DOHH2 (cell line): ENCODE results near the gene RANBP1.

ENCODE experiments used
- H3F3A ChIP-seq: fragments of 200-600 bp; sonication (generic), shearing (Covaris generic); 2 replicates; pipeline ENCODE4 v1.6.0; 2016; ENCODE audit warnings: antibody characterized with exemption, mild to moderate bottlenecking; ENCODE audit not compliant: control insufficient read depth, insufficient read depth
- H3K27ac ChIP-seq: fragments of 200-600 bp; sonication (generic); 2 replicates; pipeline ENCODE4 v1.5.1; 2014; ENCODE audit warnings: low read depth, mild to moderate bottlenecking, low read length, moderate library complexity
- H3K27me3 ChIP-seq: fragments of 200-600 bp; sonication (generic); 2 replicates; pipeline ENCODE4 v1.6.1; 2014; ENCODE audit warnings: mild to moderate bottlenecking, low read length, mixed read lengths; ENCODE audit not compliant: control insufficient read depth
- H3K36me3 ChIP-seq: fragments of 200-600 bp; sonication (generic); 2 replicates; pipeline ENCODE4 v1.6.1; 2014; ENCODE audit warnings: mild to moderate bottlenecking, low read length, moderate library complexity, mixed read lengths; ENCODE audit not compliant: control insufficient read depth
- H3K4me1 ChIP-seq: fragments of 200-600 bp; sonication (generic); 2 replicates; pipeline ENCODE4 v1.6.1; 2014; ENCODE audit warnings: mild to moderate bottlenecking, low read length, mixed read lengths; ENCODE audit not compliant: control insufficient read depth
- H3K4me2 ChIP-seq: fragments of 200-600 bp; sonication (generic); 2 replicates; pipeline ENCODE4 v1.6.0; 2014; ENCODE audit warnings: mild to moderate bottlenecking, low read length, moderate library complexity
- H3K4me3 ChIP-seq: fragments of 200-600 bp; sonication (generic); 2 replicates; pipeline ENCODE4 v1.5.1; 2014; ENCODE audit warnings: mild to moderate bottlenecking, low read length, mixed read lengths
- H3K79me2 ChIP-seq: fragments of 200-600 bp; sonication (generic); 2 replicates; pipeline ENCODE4 v1.6.1; 2014; ENCODE audit warnings: mild to moderate bottlenecking, low read length, mixed read lengths; ENCODE audit not compliant: control insufficient read depth
- H3K9me2 ChIP-seq: fragments of 200-600 bp; sonication (generic); replicated peaks from 2 replicates; pipeline ENCODE4 v1.6.1; 2014; ENCODE audit warnings: mild to moderate bottlenecking, low read length, mixed read lengths; ENCODE audit not compliant: control insufficient read depth
- H3K9me3 ChIP-seq: fragments of 200-600 bp; sonication (generic); 2 replicates; pipeline ENCODE4 v1.6.1; 2014; ENCODE audit warnings: antibody characterized with exemption, low read length, mixed read lengths; ENCODE audit not compliant: control insufficient read depth, insufficient read depth
- H4K20me1 ChIP-seq: fragments of 200-600 bp; sonication (generic); 2 replicates; pipeline ENCODE4 v1.6.0; 2014; ENCODE audit warnings: low read depth, mild to moderate bottlenecking, antibody characterized with exemption, low read length, moderate library complexity; ENCODE audit not compliant: control insufficient read depth, insufficient read depth
- EZH2phosphoT487 ChIP-seq: fragments of 200-600 bp; sonication (generic); IDR thresholded peaks from 2 replicates; pipeline ENCODE4 v1.6.1; 2017; ENCODE audit warnings: borderline replicate concordance, mild to moderate bottlenecking, antibody characterized with exemption, low read length, moderate library complexity, mixed read lengths
- TF ChIP-seq, protein P1 (sequence below): fragments of 200-600 bp; sonication (generic); IDR thresholded peaks from one replicate; pipeline ENCODE4 v1.5.1; 2014; ENCODE audit warnings: antibody characterized with exemption, mild to moderate bottlenecking, low read depth, low read length; ENCODE audit not compliant: poor library complexity, severe bottlenecking

The RANBP1 gene

GRCh38 chr22:20167643-20168322 is 51.9 kb downstream of the RANBP1 start:
- H3K4me1 ChIP-seq = no peaks in the 10 kb centered on the region
- no peaks in the 10 kb centered on the region for H3K79me2 ChIP-seq
- TF ChIP-seq EZH2phosphoT487 = no peak
- TF ChIP-seq, protein P1, sequence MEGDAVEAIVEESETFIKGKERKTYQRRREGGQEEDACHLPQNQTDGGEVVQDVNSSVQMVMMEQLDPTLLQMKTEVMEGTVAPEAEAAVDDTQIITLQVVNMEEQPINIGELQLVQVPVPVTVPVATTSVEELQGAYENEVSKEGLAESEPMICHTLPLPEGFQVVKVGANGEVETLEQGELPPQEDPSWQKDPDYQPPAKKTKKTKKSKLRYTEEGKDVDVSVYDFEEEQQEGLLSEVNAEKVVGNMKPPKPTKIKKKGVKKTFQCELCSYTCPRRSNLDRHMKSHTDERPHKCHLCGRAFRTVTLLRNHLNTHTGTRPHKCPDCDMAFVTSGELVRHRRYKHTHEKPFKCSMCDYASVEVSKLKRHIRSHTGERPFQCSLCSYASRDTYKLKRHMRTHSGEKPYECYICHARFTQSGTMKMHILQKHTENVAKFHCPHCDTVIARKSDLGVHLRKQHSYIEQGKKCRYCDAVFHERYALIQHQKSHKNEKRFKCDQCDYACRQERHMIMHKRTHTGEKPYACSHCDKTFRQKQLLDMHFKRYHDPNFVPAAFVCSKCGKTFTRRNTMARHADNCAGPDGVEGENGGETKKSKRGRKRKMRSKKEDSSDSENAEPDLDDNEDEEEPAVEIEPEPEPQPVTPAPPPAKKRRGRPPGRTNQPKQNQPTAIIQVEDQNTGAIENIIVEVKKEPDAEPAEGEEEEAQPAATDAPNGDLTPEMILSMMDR = no peak
- H3K9me3 ChIP-seq = no peaks in the 10 kb centered on the region
- H3F3A ChIP-seq = no peaks in the 10 kb centered on the region
- no peak overlapping the region for H3K27ac ChIP-seq
- H3K9me2 ChIP-seq = no peaks in the 10 kb centered on the region
- H3K27me3 ChIP-seq = no peaks in the 10 kb centered on the region
- no peak overlapping the region for H3K4me3 ChIP-seq
- H4K20me1 ChIP-seq = no peaks in the 10 kb centered on the region
- H3K4me2 ChIP-seq = no peak overlapping the region
- H3K36me3 ChIP-seq = no peaks in the 10 kb centered on the region

DNA sequence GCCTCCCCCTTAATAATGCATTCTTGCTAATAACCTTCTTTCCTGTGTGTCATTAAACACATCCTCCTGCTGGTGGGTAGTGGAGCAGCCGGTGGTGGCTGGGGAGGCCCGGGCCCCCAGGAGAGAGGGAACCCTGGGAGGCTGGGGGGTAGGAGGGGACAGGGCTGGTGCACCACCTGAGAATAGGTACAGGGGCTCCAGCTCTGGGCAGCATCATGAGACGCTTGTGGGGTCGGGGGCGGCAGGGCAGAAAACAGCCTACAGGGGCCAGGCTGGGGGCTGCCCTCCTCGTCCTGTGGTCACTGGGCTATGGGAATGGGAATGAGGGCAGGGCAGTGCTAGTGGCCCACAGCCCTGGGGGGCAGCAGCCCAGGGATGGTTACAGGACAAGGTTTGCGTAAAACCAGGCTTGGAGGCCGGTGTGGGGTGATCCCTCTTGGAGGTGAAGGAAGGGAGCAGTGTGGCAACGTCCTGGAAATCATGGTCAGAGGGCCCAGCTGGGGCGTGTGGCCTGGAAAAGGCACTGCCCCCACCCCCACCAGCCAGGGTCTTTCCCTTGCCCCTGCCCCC is 53.4 kb downstream of the RANBP1 start:
- H3F3A ChIP-seq = no peaks in the 10 kb centered on the region
- H3K36me3 ChIP-seq = no peaks in the 10 kb centered on the region
- no peaks in the 10 kb centered on the region for H3K79me2 ChIP-seq
- no peaks in the 10 kb centered on the region for H3K27me3 ChIP-seq
- TF ChIP-seq EZH2phosphoT487 = no peak
- TF ChIP-seq, protein P1 = no peak
- no peaks in the 10 kb centered on the region for H3K9me2 ChIP-seq
- no peak overlapping the region for H3K27ac ChIP-seq
- no peaks in the 10 kb centered on the region for H4K20me1 ChIP-seq
- H3K4me1 ChIP-seq = no peaks in the 10 kb centered on the region
- H3K4me3 ChIP-seq = no peak overlapping the region
- H3K4me2 ChIP-seq = no peak overlapping the region
- no peaks in the 10 kb centered on the region for H3K9me3 ChIP-seq

DNA sequence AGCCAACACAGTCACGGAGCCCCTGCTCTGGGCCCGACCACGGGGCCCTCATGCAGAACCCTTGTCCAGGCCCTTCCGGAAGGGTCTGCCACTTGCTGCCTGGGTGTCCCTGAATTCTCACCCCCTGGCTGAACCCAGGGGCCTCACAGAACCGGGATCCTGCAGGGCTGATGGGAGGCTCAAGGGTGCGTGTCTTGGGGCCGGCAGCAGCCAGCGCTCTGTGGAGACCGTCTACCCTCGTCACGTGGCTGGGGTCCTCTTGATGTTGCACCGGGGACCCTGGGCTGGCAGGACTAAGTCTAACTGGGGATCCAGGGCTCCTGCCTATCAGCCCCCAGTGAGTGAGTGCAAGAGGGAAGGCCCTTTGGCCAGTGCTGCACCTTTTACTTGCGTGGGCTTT is 54.3 kb downstream of the RANBP1 start:
- H3K36me3 ChIP-seq = no peaks in the 10 kb centered on the region
- H3K79me2 ChIP-seq = no peaks in the 10 kb centered on the region

More for the DNA sequence above, 54.3 kb downstream of the RANBP1 start:
- H3K4me3 ChIP-seq = no peak overlapping the region
- H3K9me3 ChIP-seq = no peaks in the 10 kb centered on the region
- no peak overlapping the region for H3K27ac ChIP-seq
- no peaks in the 10 kb centered on the region for H3K9me2 ChIP-seq
- H3K4me2 ChIP-seq = no peak overlapping the region
- no peaks in the 10 kb centered on the region for H3K4me1 ChIP-seq
- no peaks in the 10 kb centered on the region for H3K27me3 ChIP-seq
- no peaks in the 10 kb centered on the region for H4K20me1 ChIP-seq
- TF ChIP-seq, protein P1 = no peak
- TF ChIP-seq EZH2phosphoT487 = no peak
- H3F3A ChIP-seq = no peaks in the 10 kb centered on the region
